ENCODE measurements around the gene DPH1. TPM values are rescaled to one million over a fixed set of nuclear protein-coding genes. Genes with fewer than 3 reads are reported as not detected.

DPH1 gene
- total RNA-seq, 1 donor from 2014 or later, result 38.0 TPM

DNA sequence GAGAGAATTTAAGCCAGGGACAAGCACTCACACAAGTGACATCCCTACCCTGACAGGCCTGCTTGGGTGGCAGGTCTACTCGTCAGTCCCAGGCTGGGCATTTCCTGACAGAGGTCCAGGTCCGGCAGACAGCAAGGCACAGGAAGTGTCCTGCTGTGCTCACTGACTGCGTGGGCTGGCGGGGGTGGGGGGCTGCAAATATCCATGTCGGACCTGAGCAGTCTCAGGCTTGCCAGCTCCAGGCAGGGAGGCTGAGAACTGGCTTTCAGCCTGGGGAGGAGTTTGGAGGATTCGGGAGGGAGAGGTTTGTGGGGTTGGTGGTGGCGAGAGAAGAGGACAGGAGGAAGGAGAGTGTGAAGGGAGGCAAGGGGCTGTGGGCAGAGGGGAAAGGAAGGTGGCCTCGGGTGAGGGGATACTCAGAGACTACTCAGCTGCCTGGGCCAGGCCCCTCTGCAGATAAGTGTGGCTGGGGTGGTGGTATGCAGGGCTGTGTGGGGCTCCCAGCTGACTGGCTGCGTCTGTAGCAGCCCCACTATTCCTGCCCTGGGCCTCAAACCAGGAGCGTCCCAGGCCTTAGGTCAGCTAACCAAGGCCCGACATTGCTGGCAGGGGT lies 32.7 kb downstream of the DPH1 start:
- TF ChIP-seq, protein P1, sequence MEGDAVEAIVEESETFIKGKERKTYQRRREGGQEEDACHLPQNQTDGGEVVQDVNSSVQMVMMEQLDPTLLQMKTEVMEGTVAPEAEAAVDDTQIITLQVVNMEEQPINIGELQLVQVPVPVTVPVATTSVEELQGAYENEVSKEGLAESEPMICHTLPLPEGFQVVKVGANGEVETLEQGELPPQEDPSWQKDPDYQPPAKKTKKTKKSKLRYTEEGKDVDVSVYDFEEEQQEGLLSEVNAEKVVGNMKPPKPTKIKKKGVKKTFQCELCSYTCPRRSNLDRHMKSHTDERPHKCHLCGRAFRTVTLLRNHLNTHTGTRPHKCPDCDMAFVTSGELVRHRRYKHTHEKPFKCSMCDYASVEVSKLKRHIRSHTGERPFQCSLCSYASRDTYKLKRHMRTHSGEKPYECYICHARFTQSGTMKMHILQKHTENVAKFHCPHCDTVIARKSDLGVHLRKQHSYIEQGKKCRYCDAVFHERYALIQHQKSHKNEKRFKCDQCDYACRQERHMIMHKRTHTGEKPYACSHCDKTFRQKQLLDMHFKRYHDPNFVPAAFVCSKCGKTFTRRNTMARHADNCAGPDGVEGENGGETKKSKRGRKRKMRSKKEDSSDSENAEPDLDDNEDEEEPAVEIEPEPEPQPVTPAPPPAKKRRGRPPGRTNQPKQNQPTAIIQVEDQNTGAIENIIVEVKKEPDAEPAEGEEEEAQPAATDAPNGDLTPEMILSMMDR (IDR thresholded peaks at IDR 0.05), result no peak
- Histone ChIP-seq H3K9me3 (no peaks in the 10 kb centered on the region), H3K27ac (peak overlapping the region; percentile 87), H3K36me3 (peaks cover 51% of the 10 kb centered on the region), H3K27me3 (ENCODE audit: low read depth) (peaks cover 7% of the 10 kb centered on the region), H3K4me3 (no peak overlapping the region), H3K4me1 (peaks cover 79% of the 10 kb centered on the region)
- ATAC-seq, result no peak
- DNase-seq, result no peak
- intact Hi-C loops (cut with DNase I), result no loop called here

GRCh38 chr17:2063261-2064146 lies 33.6 kb downstream of the DPH1 start:
- Histone ChIP-seq H3K9me3 (no peaks in the 10 kb centered on the region), H3K4me1 (peaks cover 80% of the 10 kb centered on the region), H3K27me3 (ENCODE audit: low read depth) (no peaks in the 10 kb centered on the region), H3K36me3 (peaks cover 50% of the 10 kb centered on the region), H3K27ac (peak overlapping the region; percentile 87), H3K4me3 (no peak overlapping the region)
- intact Hi-C loops (cut with DNase I), result no loop called here
- TF ChIP-seq, protein P1 (IDR thresholded peaks at IDR 0.05), result no peak
- ATAC-seq (no peak), DNase-seq (no peak)

DNA sequence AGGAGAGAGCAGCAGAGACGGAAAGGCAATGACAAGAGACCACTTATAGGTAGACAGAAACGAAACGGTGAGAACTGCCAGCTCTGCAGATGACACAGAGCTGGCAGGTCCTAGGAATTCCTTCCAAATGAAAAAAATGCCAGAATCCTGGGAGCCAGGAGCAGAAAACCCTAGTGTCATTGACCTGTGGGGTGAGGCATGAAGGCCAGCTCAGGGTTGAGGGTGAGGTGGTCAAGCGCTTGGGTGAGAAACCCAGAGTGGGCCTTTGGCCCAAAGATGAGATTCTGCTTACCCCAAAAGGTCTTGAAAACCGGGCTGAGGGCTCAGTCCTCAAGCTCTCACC lies 34.2 kb downstream of the DPH1 start:
- no peaks in the 10 kb centered on the region for H3K9me3 ChIP-seq
- peaks cover 80% of the 10 kb centered on the region for H3K4me1 ChIP-seq
- no peak for ATAC-seq
- H3K36me3 ChIP-seq, result peaks cover 50% of the 10 kb centered on the region
- no peak overlapping the region for H3K4me3 ChIP-seq
- intact Hi-C loops (cut with DNase I), result no loop called here
- TF ChIP-seq, protein P1 (IDR thresholded peaks at IDR 0.05), result no peak
- peak overlapping the region; percentile 87 for H3K27ac ChIP-seq
- H3K27me3 ChIP-seq (ENCODE audit: low read depth), result no peaks in the 10 kb centered on the region
- no peak for DNase-seq

- Histone ChIP-seq H3K27me3 (ENCODE audit: low read depth) (no peaks in the 10 kb centered on the region), H3K9me3 (no peaks in the 10 kb centered on the region), H3K36me3 (peaks cover 47% of the 10 kb centered on the region), H3K4me3 (no peak overlapping the region), H3K4me1 (peaks cover 75% of the 10 kb centered on the region), H3K27ac (peak overlapping the region; percentile 87)
- ATAC-seq, result no peak
- TF ChIP-seq, protein P1 (IDR thresholded peaks at IDR 0.05), result no peak
- intact Hi-C loops (cut with DNase I), result no loop called here
- DNase-seq, result no peak
Observed at GRCh38 chr17:2064520-2064971, 34.6 kb downstream of the DPH1 start.

DNA sequence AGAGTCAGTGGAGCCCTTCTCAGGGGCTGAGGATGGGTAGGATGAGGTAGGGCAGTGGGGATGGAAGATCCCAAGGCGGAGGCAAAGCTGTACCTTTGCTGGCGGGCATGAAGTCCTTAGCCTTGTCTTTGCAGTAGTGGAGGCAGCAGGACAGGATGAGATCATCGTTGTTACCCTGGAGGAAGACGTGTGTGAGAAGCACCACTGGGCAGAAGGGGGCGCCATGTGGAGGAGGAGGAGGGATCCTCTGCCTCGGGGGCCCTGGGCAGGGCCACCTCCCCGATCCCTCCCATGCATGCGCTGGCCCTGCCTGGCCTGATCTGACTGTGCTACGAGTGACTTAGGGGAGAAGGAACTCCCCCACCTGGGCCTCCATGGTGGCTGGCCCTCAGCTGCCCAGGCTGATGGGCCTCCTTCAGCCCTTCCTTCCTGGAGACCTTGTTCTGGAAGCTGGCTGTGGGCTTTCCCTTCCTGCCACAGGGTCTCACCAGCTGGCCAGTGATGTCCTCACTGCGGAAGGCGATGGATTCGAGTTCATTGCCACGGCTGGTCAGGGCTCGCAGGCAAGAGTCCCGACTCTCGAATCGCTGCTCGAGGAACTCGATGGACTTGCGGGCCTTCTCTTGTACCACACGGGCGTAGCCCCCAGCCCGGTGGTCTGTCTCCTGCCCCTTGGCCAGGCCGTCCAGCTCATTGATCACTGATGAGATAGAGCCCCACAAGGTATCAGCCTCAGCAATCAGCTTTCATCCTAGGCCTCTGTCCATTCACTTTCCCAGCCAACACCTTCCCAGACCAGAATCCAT lies 35.2 kb downstream of the DPH1 start:
- peak overlapping the region; percentile 87 for H3K27ac ChIP-seq
- no peaks in the 10 kb centered on the region for H3K27me3 ChIP-seq (ENCODE audit: low read depth)
- peaks cover 73% of the 10 kb centered on the region for H3K4me1 ChIP-seq
- ATAC-seq, result peak; percentile 23 to 36
- intact Hi-C loops (cut with DNase I), result no loop called here
- peaks cover 47% of the 10 kb centered on the region for H3K36me3 ChIP-seq
- TF ChIP-seq, protein P1 (IDR thresholded peaks at IDR 0.05), result peak; percentile 35
- H3K9me3 ChIP-seq, result no peaks in the 10 kb centered on the region
- DNase-seq, result no peak
- no peak overlapping the region for H3K4me3 ChIP-seq
